ENCODE data around the gene ACSBG1. TPM values are rescaled to one million over a fixed set of nuclear protein-coding genes. Genes with fewer than 3 reads are reported as not detected.
A peak's percentile ranks its signal among the peaks of the same experiment; 100 is the strongest.
"Not testable (repeated sequence)": the region's sequence is repeated elsewhere in the genome, so short reads cannot be mapped to it uniquely, and the experiment has no call there.

The ACSBG1 gene
- total and polyA plus RNA-seq, 4 donors = 0.47 to 7.9 (median 2.5) TPM

GRCh38 chr15:78155355-78155939 lies 78.9 kb downstream of the ACSBG1 start:
- TF ChIP-seq CTCF (IDR thresholded peaks at IDR 0.05; ENCODE audit: control extremely low read depth, extremely low read depth) = no peak
- no peak overlapping the region for H3K4me3 ChIP-seq
- ATAC-seq (ENCODE audit: insufficient read depth, low FRiP score) (no peak), DNase-seq (peak in 2 of 3 donors; percentile 50 to 69)
- WGBS, 2 donors = 68 to 78% methylated on average over 4 of the region's 4 CpGs
- H3K9me3 ChIP-seq (ENCODE audit: control insufficient read depth in 4 of 4, insufficient read depth in 3 of 4, low read length in 3 of 4) = no peaks in the 10 kb centered on the region
- peaks cover 0 to 29% (median 7%) of the 10 kb centered on the region in 4 donors for H3K36me3 ChIP-seq (ENCODE audit: control insufficient read depth in 4 of 4, insufficient read depth in 4 of 4, low read length in 4 of 4)
- H3K27ac ChIP-seq (ENCODE audit: low read depth in 1 of 2, low read length in 1 of 2) = no peak overlapping the region
- no peaks in the 10 kb centered on the region for H3K27me3 ChIP-seq (ENCODE audit: control insufficient read depth in 3 of 3, insufficient read depth in 3 of 3, low read length in 2 of 3)
- peaks cover 4 to 15% (median 5%) of the 10 kb centered on the region in 5 donors for H3K4me1 ChIP-seq (ENCODE audit: control insufficient read depth in 5 of 5, insufficient read depth in 5 of 5, low read length in 5 of 5)
- H3K9ac ChIP-seq (ENCODE audit: insufficient read depth in 1 of 2, low read length in 2 of 2) = no peak overlapping the region

DNA sequence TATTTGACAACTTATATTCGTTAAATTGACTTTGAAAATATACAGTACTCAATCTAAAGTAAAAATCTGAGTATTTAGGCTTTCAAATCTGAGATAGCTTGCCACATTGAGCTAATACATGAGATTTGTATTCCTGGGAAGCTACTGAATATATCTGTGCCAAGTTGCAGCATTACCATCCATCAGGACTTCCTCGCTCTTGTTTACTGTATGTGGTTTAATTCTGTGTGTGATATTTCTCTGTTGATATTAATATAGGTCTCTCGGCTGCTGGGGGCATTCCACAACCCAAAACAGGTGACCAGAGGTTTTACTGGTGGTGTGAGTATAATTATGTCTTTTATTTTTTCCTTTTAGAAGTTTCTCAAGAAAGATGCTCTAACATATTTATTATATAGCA lies 79.4 kb downstream of the ACSBG1 start:
- no peak for TF ChIP-seq CTCF (IDR thresholded peaks at IDR 0.05; ENCODE audit: control extremely low read depth, extremely low read depth)
- H3K27me3 ChIP-seq (ENCODE audit: control insufficient read depth in 3 of 3, insufficient read depth in 3 of 3, low read length in 2 of 3) = no peaks in the 10 kb centered on the region
- H3K9ac ChIP-seq (ENCODE audit: insufficient read depth in 1 of 2, low read length in 2 of 2) = peak overlapping the region in 1 of 2 donors; percentile 11
- no peaks in the 10 kb centered on the region for H3K9me3 ChIP-seq (ENCODE audit: control insufficient read depth in 4 of 4, insufficient read depth in 3 of 4, low read length in 3 of 4)
- H3K4me3 ChIP-seq = no peak overlapping the region
- H3K27ac ChIP-seq (ENCODE audit: low read depth in 1 of 2, low read length in 1 of 2) = no peak overlapping the region
- peaks cover 0 to 29% (median 6%) of the 10 kb centered on the region in 4 donors for H3K36me3 ChIP-seq (ENCODE audit: control insufficient read depth in 4 of 4, insufficient read depth in 4 of 4, low read length in 4 of 4)
- ATAC-seq (ENCODE audit: insufficient read depth, low FRiP score) (no peak), DNase-seq (no peak)
- WGBS, 2 donors = 75 to 85% methylated on average over 3 of the region's 3 CpGs
- peaks cover 4 to 15% (median 8%) of the 10 kb centered on the region in 5 donors for H3K4me1 ChIP-seq (ENCODE audit: control insufficient read depth in 5 of 5, insufficient read depth in 5 of 5, low read length in 5 of 5)

DNA sequence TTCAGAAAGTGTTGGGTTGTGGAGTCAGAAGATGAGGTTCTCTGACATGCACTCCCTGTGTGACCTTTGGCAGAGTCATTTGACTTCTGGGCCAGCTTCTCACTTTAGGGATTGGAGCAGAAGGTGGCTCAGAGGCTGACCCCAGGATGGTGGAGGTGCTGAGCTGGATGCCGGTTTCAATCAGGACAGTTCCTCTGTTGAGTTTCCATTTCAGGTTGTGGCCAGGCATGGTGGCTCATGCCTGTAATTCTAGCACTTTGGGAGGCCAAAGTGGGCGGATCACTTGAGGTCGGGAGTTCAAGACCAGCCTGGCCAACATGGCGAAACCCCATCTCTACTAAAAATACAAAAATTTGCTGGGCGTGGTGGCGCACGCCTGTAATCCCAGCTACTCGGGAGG lies 83.3 kb downstream of the ACSBG1 start:
- WGBS, 2 donors = 92 to 93% methylated on average over 8 of the region's 8 CpGs
- H3K36me3 ChIP-seq (ENCODE audit: control insufficient read depth in 4 of 4, insufficient read depth in 4 of 4, low read length in 4 of 4); H3K9ac ChIP-seq (ENCODE audit: insufficient read depth in 1 of 2, low read length in 2 of 2); DNase-seq; H3K9me3 ChIP-seq (ENCODE audit: control insufficient read depth in 4 of 4, insufficient read depth in 3 of 4, low read length in 3 of 4); ATAC-seq (ENCODE audit: insufficient read depth, low FRiP score); H3K27me3 ChIP-seq (ENCODE audit: control insufficient read depth in 3 of 3, insufficient read depth in 3 of 3, low read length in 2 of 3); H3K4me3 ChIP-seq: not testable (repeated sequence)
- Histone ChIP-seq H3K4me1 (ENCODE audit: control insufficient read depth in 5 of 5, insufficient read depth in 5 of 5, low read length in 5 of 5) (peaks cover 0 to 22% (median 10%) of the 10 kb centered on the region in 5 donors), H3K27ac (ENCODE audit: low read depth in 1 of 2, low read length in 1 of 2) (peak overlapping the region in 1 of 2 donors; percentile 17)

GRCh38 chr15:78149805-78150751 lies 84.3 kb downstream of the ACSBG1 start:
- ATAC-seq (ENCODE audit: insufficient read depth, low FRiP score) (peak; percentile 30), DNase-seq (peak; percentile 40 to 67 (median 58))
- H3K27ac ChIP-seq (ENCODE audit: low read depth in 1 of 2, low read length in 1 of 2) = peak overlapping the region; percentile 89 to 95
- H3K4me1 ChIP-seq (ENCODE audit: control insufficient read depth in 5 of 5, insufficient read depth in 5 of 5, low read length in 5 of 5) = peaks cover 0 to 15% (median 7%) of the 10 kb centered on the region in 5 donors
- no peak for TF ChIP-seq CTCF (IDR thresholded peaks at IDR 0.05; ENCODE audit: control extremely low read depth, extremely low read depth)
- H3K9me3 ChIP-seq (ENCODE audit: control insufficient read depth in 4 of 4, insufficient read depth in 3 of 4, low read length in 3 of 4) = no peaks in the 10 kb centered on the region
- 15% methylated on average over 20 of the region's 20 CpGs for WGBS, 2 donors
- peak overlapping the region in 1 of 2 donors; percentile 75 for H3K9ac ChIP-seq (ENCODE audit: insufficient read depth in 1 of 2, low read length in 2 of 2)
- no peaks in the 10 kb centered on the region for H3K27me3 ChIP-seq (ENCODE audit: control insufficient read depth in 3 of 3, insufficient read depth in 3 of 3, low read length in 2 of 3)
- peak overlapping the region; percentile 69 for H3K4me3 ChIP-seq
- peaks cover 0 to 2% (median 0%) of the 10 kb centered on the region in 4 donors for H3K36me3 ChIP-seq (ENCODE audit: control insufficient read depth in 4 of 4, insufficient read depth in 4 of 4, low read length in 4 of 4)

Measured in lung (tissue), 12 donors.